Measurements from ENCODE around the gene SNX10.

The SNX10 gene

DNA sequence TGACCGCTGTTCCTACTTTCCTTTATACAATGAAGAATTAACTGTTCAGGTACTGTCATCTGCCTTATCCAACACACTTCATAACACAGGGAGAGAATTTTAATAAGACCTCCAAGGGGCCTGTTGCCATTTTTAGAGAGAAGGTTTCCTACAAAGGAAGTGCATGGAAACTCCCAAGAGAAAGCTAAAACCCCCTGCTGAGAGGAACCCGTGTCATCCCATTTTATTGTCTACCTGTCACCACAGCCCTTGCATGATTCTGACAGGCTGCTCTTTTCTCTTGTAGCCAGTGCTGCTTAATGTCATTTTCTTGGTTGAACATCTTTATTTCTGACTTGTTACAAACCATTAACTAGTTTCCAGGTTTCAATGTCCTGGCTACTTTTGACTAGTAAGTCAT is 98.4 kb downstream of the SNX10 start:
- TF ChIP-seq, protein P1, sequence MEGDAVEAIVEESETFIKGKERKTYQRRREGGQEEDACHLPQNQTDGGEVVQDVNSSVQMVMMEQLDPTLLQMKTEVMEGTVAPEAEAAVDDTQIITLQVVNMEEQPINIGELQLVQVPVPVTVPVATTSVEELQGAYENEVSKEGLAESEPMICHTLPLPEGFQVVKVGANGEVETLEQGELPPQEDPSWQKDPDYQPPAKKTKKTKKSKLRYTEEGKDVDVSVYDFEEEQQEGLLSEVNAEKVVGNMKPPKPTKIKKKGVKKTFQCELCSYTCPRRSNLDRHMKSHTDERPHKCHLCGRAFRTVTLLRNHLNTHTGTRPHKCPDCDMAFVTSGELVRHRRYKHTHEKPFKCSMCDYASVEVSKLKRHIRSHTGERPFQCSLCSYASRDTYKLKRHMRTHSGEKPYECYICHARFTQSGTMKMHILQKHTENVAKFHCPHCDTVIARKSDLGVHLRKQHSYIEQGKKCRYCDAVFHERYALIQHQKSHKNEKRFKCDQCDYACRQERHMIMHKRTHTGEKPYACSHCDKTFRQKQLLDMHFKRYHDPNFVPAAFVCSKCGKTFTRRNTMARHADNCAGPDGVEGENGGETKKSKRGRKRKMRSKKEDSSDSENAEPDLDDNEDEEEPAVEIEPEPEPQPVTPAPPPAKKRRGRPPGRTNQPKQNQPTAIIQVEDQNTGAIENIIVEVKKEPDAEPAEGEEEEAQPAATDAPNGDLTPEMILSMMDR (IDR thresholded peaks at IDR 0.05; ENCODE audit: low read depth, low read length): no peak
- DNase-seq (ENCODE audit: extremely low read depth, low read depth): no peak

DNA sequence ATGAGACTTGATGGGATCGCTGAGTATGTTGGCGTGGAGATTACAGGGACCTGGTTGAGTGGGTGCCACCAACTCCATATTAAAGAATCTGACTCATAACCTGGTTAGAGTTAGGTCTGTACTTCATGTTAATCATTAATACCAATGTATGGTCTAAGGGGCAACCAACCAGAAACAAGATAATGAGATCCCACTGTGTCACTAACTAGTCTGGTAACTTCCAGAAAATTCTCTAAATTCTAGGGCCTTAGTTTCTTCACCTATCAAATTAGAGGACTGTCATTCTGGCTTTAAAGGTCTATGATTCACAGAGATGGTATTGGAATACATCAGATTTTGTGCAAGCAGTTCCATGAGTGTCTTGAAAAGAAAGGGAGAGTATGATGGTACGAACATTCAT is 102.2 kb downstream of the SNX10 start:
- TF ChIP-seq, protein P1 (IDR thresholded peaks at IDR 0.05; ENCODE audit: low read depth, low read length): no peak
- no peak for DNase-seq (ENCODE audit: extremely low read depth, low read depth)

DNA sequence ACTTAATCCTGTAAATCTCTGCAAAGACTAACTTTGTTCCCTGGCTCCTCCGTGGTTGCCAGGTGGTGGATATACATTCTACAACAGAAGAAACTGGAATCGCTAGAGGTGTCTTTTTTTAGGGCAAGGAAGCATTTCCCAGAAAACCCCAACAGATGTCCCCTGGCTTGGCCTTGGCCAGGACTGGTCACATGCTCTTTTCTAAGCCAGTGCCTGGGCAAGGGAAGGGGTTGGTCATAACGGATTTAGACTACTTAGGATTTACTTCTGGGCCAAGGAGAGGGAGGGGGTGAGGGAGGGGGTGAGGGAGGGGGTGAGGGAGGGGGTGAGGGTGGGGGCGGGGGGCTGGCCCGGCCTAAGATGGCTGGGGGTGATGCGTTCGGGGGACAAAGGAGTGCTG is 105.7 kb downstream of the SNX10 start:
- TF ChIP-seq, protein P1 (IDR thresholded peaks at IDR 0.05; ENCODE audit: low read depth, low read length): no peak
- DNase-seq (ENCODE audit: extremely low read depth, low read depth): no peak

DNA sequence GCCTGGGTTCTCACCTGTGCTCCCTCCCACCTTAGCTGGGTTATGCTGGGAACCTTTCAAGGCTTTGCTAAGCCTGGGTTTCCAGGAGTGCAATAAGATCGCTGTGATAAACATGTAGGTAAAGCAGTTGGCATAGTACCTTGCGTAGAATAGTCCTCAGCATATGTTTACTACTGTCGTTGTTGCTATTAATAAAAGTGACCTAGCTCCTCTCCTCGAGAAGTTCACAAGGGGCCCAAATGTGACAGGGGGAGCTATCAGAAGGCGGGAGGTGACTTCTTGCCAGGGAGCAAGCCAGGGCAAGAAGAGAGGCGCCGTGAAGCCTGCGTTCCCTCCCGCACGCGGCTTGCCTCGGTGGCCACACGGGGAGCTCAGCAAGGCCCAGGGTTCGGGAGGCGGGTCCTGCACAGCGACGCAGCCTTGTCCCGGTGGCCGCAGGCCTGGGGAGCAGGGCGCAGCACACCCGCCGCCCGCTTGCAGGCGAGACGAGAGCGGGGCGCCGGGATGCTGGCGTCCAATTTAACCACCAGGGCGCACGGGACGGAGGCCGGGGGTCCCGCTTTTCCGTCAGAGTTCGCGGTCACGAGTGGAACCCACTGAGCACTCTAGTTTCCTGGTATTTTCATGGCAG is 106.2 kb downstream of the SNX10 start:
- no peak for DNase-seq (ENCODE audit: extremely low read depth, low read depth)
- TF ChIP-seq, protein P1 (IDR thresholded peaks at IDR 0.05; ENCODE audit: low read depth, low read length): no peak

DNA sequence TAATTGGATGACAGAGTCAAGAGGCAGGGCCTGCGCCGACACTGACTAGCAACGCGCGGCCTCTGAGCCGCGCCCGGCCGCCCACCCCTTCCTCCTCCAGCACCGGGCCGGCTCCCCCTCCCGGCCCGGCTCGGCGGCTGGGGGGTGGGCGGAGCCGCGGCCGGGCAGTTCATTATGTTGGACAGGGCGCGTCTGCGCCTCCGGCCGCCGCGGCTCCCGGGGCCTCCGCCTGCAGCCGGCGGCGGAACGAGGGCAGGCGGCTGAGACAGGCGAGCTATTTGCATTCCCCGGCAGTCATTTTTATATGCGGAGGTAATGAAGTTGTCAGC is 106.7 kb downstream of the SNX10 start:
- no peak for DNase-seq (ENCODE audit: extremely low read depth, low read depth)
- TF ChIP-seq, protein P1 (IDR thresholded peaks at IDR 0.05; ENCODE audit: low read depth, low read length): no peak

DNA sequence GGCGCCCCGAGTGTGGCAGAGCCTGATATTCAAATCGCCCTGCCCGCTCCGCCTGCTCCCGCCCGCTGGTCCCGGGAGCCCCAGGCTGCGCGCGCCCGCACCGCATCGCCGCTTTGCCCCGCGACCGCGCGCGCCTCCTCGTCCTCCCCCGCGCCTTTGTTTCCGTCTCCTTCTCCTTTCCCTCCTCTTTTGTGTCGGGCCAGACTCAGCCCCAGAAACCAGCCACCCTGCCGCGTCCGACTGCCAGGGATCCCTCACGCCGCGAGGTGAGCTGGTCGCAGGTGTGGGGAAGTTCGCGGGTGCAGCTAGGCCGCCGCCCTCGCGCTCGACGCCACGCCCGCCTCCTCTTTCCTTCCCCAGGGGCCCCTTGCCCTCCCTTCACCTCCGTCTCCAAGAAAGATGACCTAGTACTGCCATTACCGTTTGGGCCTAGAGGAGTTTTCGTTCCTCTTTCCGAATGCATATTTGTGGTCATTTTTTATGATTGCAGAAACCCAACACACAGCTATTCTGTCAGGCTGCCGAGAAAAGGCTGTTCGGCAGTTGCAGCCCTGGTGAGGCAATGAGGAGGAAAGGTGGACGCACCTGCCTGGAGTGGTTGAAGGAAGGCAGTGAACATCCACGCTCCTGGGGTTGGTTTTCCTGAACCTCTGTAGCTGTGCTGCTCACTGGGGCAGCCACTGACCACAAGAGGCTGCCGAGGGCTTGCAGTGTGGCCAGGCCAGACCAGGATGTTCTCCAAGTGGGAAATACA is 107.3 kb downstream of the SNX10 start:
- no peak for DNase-seq (ENCODE audit: extremely low read depth, low read depth)
- TF ChIP-seq, protein P1 (IDR thresholded peaks at IDR 0.05; ENCODE audit: low read depth, low read length): no peak

DNA sequence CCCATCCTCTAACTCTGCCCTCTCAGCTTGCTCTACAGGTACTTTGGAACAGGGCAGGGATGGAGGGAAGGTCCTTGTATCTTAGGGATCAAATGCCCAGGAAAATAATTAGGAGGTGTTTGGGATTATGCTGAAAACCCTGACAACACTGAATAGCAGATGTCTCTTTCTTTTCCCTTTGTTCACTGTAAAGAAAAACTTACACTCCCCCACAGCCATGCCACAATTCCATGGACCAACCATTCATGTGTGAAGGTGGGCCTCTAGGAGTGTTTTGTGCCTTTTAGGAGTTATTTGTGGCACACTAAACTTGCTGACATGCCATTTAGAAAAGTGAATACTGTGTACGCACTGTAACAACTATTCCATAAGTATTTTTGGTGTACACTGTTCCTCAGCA is 108.1 kb downstream of the SNX10 start:
- TF ChIP-seq, protein P1 (IDR thresholded peaks at IDR 0.05; ENCODE audit: low read depth, low read length): no peak
- no peak for DNase-seq (ENCODE audit: extremely low read depth, low read depth)

All from AG09319 (cell line).